ENCODE measurements around the gene AGAP3.

AGAP3 gene

DNA sequence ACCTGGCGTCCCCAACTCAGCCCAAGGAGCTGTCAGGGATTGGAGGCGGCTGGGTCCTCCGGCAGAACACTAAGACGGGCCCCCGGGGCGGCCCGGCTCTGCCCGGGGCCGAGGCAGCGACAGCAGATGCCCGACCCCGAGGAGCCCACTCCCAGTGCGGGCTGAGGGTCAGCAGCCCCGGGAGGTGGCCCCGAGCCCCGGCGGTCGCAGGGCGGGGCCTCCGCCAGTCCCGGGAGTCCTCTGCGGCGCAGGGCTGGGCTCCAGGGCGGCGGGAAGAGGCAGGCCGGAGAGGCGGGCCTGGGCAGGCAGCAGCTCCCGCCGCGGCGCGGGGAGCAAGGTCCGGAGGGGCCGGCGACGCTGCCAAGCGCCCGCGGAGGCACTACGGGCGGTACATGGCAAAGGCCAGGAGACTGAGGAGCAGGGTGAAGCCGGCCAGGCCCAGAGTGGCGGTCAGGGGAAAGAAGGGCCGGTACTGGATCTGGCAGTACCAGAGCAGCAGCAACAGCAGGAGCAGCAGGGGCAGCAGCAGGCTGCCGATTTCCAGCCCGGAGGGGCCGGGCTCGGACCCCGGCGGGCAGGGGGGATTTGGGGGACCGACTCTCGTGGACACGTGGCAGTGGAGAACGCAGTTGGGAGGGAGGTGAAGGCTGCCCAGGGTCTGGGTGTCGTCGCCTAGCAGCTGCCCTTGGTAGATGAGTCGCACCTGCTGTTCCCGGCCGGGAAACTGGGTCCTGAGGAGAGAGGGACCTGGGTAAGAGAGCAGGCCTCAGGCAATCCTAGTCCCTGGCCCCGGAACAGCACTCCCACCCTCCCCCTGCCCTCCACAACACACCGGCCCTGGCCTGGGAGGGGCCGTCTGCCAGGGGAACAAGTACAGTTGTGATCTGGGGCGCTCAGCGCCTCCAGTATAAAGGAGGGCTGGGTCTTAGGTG lies 4.8 kb upstream of the AGAP3 start:
- H3K4me1 Mint-ChIP-seq (ENCODE audit: low read depth in 2 of 2): peaks cover 32 to 34% of the 10 kb centered on the region in 2 donors
- DNase-seq (no peak), ATAC-seq (replicated peaks) (no peak)
- peaks cover 10% of the 10 kb centered on the region for H3K36me3 Mint-ChIP-seq (ENCODE audit: insufficient read depth)
- H3K9me3 Mint-ChIP-seq: no peaks in the 10 kb centered on the region
- peaks cover 0 to 9% of the 10 kb centered on the region in 2 donors for H3K27me3 Mint-ChIP-seq
- H3K27ac Mint-ChIP-seq: peak overlapping the region; percentile 88 to 92
- peak overlapping the region; percentile 94 to 95 for H3K4me3 Mint-ChIP-seq

DNA sequence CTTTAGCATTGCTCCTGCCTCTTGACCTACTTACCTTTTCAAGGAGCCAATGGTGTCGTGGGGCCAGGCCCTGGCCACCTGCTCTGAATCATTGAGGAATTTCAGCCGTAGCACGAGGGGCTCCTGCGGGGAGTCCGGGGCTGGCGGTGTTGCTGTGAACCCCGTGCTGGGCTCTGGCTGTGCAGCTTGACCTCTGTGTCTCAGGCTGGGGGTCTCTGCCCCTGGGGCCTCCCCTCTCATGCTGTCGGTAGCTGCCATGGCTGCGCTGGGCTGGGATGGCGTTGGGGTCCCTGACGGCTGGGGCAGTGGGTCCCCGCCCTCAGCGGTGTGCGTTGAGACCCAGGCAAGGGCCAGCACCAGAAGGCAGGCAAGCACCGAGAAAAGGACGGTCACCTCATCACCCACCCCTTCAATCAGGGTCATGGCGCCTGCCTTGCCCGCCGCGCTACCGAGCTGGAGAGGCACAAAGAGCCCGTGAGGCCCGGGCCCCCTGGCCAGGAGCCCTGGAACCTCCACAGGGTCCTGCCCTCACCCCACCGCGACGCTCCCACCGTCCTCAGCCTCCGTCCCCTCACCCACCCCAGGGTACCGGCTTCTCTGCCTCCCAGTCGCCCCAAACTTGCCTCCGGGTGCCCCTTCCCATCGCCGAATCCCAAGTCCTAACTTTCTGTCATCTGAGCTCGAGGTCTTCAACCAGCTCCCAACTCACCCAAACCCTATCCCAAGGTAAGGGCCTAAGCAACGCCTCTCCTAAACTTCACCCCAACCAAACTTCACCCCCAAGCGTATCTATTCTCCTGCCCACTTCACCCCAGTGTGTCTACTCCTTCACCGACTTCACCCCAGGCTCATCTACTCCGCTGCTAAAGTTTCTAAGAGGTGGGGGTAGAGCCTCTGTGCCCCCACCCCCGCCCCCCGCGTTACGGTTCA lies 3.9 kb upstream of the AGAP3 start:
- DNase-seq (no peak), ATAC-seq (replicated peaks) (no peak)
- Mint-ChIP-seq H3K27me3 (peaks cover 0 to 9% of the 10 kb centered on the region in 2 donors), H3K9me3 (no peaks in the 10 kb centered on the region), H3K27ac (peak overlapping the region; percentile 92 to 96), H3K4me1 (ENCODE audit: low read depth in 2 of 2) (peaks cover 32 to 34% of the 10 kb centered on the region in 2 donors), H3K4me3 (peak overlapping the region; percentile 94 to 95), H3K36me3 (ENCODE audit: insufficient read depth) (peaks cover 15% of the 10 kb centered on the region)

GRCh38 chr7:151083071-151083823 lies 3.0 kb upstream of the AGAP3 start, which contains the start of gene TMUB1:
TMUB1 (minus strand) TSS chr7:151083493; CDS start chr7:151082563, 930 bp downstream.
- Mint-ChIP-seq H3K4me1 (ENCODE audit: low read depth in 2 of 2) (peaks cover 30 to 35% of the 10 kb centered on the region in 2 donors), H3K9me3 (no peaks in the 10 kb centered on the region), H3K27ac (peak within 1 kb of the TSS; percentile 92 to 96), H3K36me3 (ENCODE audit: insufficient read depth) (peaks cover 12% of the 10 kb centered on the region), H3K27me3 (peaks cover 0 to 9% of the 10 kb centered on the region in 2 donors), H3K4me3 (peak within 1 kb of the TSS; percentile 94 to 95)
- DNase-seq (peak; percentile 82 to 89 (median 87)), ATAC-seq (replicated peaks) (peak; percentile 67)

DNA sequence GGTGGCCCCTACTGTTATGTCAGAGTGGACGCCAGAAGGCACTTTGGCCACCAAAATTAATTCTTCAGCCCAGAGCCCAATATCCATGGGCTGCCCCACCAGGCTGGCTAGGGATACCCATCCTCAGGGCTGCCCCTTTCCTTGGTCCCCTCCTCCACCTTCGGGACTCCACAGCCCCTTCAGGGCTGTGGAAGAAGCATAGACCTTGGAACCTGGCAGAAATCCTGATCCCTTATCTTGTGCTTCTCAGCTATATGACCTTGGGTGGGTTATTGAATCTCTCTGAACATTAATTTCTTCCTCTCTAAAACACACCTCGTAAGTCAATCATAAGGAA lies 2.5 kb upstream of the AGAP3 start:
- H3K9me3 Mint-ChIP-seq: no peaks in the 10 kb centered on the region

DNA sequence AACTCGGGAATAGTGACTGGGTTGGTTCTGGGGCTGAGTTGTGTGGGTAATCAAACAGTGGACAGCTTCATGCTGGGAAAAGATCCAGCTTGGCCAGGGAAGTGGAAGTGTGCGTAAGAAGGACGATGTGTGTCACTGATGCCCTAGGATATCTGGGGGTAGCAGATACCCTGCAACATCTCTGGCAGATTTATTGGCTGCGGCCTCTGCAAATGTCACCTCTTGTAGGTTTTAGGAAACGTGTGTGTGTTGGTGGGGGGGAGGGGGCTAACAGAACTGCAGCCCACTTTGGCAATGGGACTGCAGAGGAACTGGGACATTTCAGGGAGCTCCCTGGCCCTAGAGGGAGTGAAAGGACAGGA lies 965 bp upstream of the AGAP3 start:
- Mint-ChIP-seq H3K36me3 (ENCODE audit: insufficient read depth) (peaks cover 11% of the 10 kb centered on the region), H3K4me3 (peak overlapping the region; percentile 94 to 95), H3K9me3 (no peaks in the 10 kb centered on the region), H3K27me3 (peaks cover 0 to 9% of the 10 kb centered on the region in 2 donors), H3K4me1 (ENCODE audit: low read depth in 2 of 2) (peaks cover 27 to 35% of the 10 kb centered on the region in 2 donors), H3K27ac (peak overlapping the region; percentile 84 to 96)
- DNase-seq (no peak), ATAC-seq (replicated peaks) (no peak)

More for the DNA sequence above, 2.5 kb upstream of the AGAP3 start:
- H3K27me3 Mint-ChIP-seq: peaks cover 0 to 9% of the 10 kb centered on the region in 2 donors
- peaks cover 11% of the 10 kb centered on the region for H3K36me3 Mint-ChIP-seq (ENCODE audit: insufficient read depth)
- ATAC-seq (replicated peaks) (no peak), DNase-seq (no peak)
- H3K4me1 Mint-ChIP-seq (ENCODE audit: low read depth in 2 of 2): peaks cover 29 to 33% of the 10 kb centered on the region in 2 donors
- H3K4me3 Mint-ChIP-seq: peak overlapping the region; percentile 94 to 95
- H3K27ac Mint-ChIP-seq: peak overlapping the region; percentile 92 to 96

GRCh38 chr7:151086802-151087244 lies 548 bp downstream of the AGAP3 start:
- Mint-ChIP-seq H3K9me3 (no peaks in the 10 kb centered on the region), H3K27ac (peak overlapping the region in 1 of 2 donors; percentile 22), H3K4me3 (peak overlapping the region; percentile 77 to 83), H3K36me3 (ENCODE audit: insufficient read depth) (peaks cover 11% of the 10 kb centered on the region), H3K27me3 (peaks cover 0 to 9% of the 10 kb centered on the region in 2 donors), H3K4me1 (ENCODE audit: low read depth in 2 of 2) (peaks cover 27 to 37% of the 10 kb centered on the region in 2 donors)
- DNase-seq (no peak), ATAC-seq (replicated peaks) (no peak)

DNA sequence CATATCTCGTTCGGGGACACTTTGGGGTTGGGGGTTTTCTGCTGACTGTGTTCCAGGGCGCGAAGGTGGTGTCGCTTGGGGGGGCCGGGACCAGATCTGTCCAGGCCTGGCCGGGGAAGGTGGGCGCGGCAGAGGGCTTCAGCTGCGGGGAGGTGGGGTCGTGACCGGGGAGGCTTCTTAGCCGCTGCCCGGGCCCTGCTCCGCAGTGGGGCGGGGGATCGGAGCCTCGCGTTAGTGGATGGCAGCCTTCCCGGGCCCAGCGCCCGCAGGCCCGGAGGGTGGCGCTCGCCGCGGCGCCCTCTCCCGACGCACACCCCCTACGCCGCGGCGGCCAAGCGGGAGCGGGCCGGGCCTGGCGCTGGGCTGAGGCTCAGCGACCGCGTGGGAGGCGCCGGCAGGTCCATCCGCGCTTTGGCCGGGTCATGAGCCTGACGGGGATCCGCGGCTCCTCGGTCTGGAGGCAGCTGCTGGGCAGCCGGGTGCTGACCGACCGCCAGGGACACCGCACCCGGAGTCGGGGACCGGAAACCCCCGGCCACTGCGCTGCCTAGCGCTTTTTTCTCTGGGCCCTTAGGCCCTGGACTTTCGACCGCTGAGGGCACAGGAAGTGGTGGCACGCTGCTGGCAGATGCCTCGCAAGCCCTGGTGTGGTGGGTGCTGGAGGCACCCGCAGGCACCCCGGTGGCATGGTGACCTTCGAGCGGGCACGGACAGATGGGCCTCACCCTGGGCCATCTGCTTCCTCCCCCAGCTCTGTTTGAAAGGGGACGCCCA lies 1.2 kb downstream of the AGAP3 start:
- peak overlapping the region; percentile 77 to 83 for H3K4me3 Mint-ChIP-seq
- peaks cover 0 to 9% of the 10 kb centered on the region in 2 donors for H3K27me3 Mint-ChIP-seq
- peaks cover 11% of the 10 kb centered on the region for H3K36me3 Mint-ChIP-seq (ENCODE audit: insufficient read depth)
- ATAC-seq (replicated peaks): peak; percentile 15
- H3K9me3 Mint-ChIP-seq: no peaks in the 10 kb centered on the region
- peak in 1 of 3 experiments; percentile 30 for DNase-seq
- peak overlapping the region; percentile 22 to 72 for H3K27ac Mint-ChIP-seq
- H3K4me1 Mint-ChIP-seq (ENCODE audit: low read depth in 2 of 2): peaks cover 27 to 37% of the 10 kb centered on the region in 2 donors

- H3K36me3 Mint-ChIP-seq (ENCODE audit: insufficient read depth): peaks cover 5% of the 10 kb centered on the region
- H3K27ac Mint-ChIP-seq: peak overlapping the region in 1 of 2 donors; percentile 72
- ATAC-seq (replicated peaks) (no peak), DNase-seq (no peak)
- peaks cover 0 to 9% of the 10 kb centered on the region in 2 donors for H3K27me3 Mint-ChIP-seq
- H3K4me1 Mint-ChIP-seq (ENCODE audit: low read depth in 2 of 2): peaks cover 20 to 31% of the 10 kb centered on the region in 2 donors
- peak overlapping the region; percentile 54 to 83 for H3K4me3 Mint-ChIP-seq
- no peaks in the 10 kb centered on the region for H3K9me3 Mint-ChIP-seq
Measured at GRCh38 chr7:151088019-151088855, 2.0 kb downstream of the AGAP3 start.

GRCh38 chr7:151088856-151089699 lies 2.8 kb downstream of the AGAP3 start:
- H3K4me1 Mint-ChIP-seq (ENCODE audit: low read depth in 2 of 2): peaks cover 20 to 28% of the 10 kb centered on the region in 2 donors
- H3K27me3 Mint-ChIP-seq: peaks cover 0 to 9% of the 10 kb centered on the region in 2 donors
- H3K9me3 Mint-ChIP-seq: no peaks in the 10 kb centered on the region
- H3K4me3 Mint-ChIP-seq: peak overlapping the region; percentile 33 to 54
- ATAC-seq (replicated peaks) (no peak), DNase-seq (no peak)
- peak overlapping the region in 1 of 2 donors; percentile 30 for H3K27ac Mint-ChIP-seq
- peaks cover 5% of the 10 kb centered on the region for H3K36me3 Mint-ChIP-seq (ENCODE audit: insufficient read depth)

GRCh38 chr7:151089893-151090730 lies 3.8 kb downstream of the AGAP3 start:
- ATAC-seq (replicated peaks) (no peak), DNase-seq (no peak)
- Mint-ChIP-seq H3K27me3 (peaks cover 0 to 5% of the 10 kb centered on the region in 2 donors), H3K36me3 (ENCODE audit: insufficient read depth) (peaks cover 8% of the 10 kb centered on the region), H3K27ac (no peak overlapping the region), H3K9me3 (no peaks in the 10 kb centered on the region), H3K4me3 (no peak overlapping the region), H3K4me1 (ENCODE audit: low read depth in 2 of 2) (peaks cover 15 to 24% of the 10 kb centered on the region in 2 donors)

All from effector memory CD8-positive, alpha-beta T cell (primary cell).